H4 (cell line): ENCODE results near the gene CEP295NL. TPM values are rescaled to one million over a fixed set of nuclear protein-coding genes. Genes with fewer than 3 reads are reported as not detected.
"Not testable (repeated sequence)": the region's sequence is repeated elsewhere in the genome, so short reads cannot be mapped to it uniquely, and the experiment has no call there.

Experiments used
- DNase-seq: peaks from one replicate; pipeline ENCODE4 v3.0.0-alpha.2; 2015; ENCODE audit warnings: low spot score
- total RNA-seq: library from RNA; depleted of rRNA; stranded (reverse); fragments of >200 nt; shearing (Covaris generic); gene quantifications from 2 replicates; pipeline ENCODE4 v1.2.3, GENCODE V29; 2014

CEP295NL gene
- total RNA-seq, 1 experiment from 2014 or later: not detected

GRCh38 chr17:78929908-78930775, 27.1 kb upstream of the CEP295NL start:
- DNase-seq: no peak

DNA sequence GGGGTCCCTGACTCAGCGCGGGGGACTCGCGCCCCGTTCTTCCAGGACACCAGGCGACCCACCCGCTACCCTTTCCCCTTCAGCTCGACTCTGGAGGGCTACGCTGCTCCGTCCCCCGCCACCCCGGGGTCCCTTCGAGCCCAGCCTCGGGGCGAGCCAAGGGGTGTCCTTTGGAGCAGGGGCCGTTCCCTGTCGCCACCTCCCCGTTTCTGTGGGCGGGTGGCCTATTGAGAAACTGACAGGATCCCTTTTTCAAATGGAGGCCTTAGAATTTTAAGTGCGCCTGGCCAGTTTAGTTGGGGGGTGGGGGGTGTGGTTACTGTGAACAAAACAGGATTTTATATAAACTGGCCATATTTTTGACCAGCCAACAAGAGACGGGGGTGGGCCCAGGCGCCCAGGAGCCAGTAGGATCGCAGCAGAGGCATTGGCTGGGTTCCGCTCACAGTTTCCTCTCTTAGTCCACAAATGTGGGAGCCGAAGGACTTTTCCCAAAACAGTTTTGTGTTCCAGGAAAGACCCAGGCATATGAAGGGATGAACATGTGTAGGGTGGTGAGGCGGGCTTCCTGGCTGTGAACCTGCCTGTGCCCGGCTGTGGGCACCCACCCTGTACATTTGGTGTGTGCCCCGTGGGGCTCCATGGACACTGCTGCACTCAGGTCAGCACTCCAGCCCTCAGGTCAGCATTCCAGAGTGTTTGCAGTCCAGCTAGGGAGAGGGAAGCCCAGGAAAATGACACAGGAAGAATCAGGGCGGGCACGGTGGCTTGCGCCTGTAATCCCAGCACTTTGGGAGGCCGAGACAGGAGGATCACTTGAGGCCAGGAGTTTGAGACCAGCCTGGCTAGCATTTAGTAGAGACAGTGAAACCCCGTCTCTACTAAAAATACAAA, 22.9 kb upstream of the CEP295NL start:
- no peak for DNase-seq

DNA sequence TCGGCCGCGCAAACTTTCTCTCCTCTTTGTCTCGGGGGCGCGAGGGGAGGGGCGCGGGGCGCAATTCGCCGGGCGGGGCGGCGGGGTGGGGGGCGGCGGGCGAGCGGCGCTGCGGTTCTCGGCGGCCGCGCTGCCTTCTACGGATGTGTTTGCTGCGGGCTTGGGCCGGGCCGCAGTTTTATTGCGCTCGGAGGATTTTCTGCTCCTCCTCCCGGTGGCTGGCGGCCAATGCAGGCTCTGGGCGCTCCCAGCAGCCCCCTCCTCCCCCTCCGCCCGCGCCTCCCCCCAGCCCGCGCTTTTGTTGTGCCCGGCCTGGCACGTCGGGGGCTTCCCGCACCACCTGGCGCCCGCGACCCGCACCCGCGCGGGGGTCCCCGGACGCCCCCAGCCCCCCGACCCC, 22.2 kb upstream of the CEP295NL start, which contains the start of gene TIMP2:
Gene TIMP2, minus strand, starts transcription at position 154 of the 400 bp plus-strand sequence. CDS start 299 bp downstream, outside the sequence.
- peak; percentile 73 for DNase-seq

DNA sequence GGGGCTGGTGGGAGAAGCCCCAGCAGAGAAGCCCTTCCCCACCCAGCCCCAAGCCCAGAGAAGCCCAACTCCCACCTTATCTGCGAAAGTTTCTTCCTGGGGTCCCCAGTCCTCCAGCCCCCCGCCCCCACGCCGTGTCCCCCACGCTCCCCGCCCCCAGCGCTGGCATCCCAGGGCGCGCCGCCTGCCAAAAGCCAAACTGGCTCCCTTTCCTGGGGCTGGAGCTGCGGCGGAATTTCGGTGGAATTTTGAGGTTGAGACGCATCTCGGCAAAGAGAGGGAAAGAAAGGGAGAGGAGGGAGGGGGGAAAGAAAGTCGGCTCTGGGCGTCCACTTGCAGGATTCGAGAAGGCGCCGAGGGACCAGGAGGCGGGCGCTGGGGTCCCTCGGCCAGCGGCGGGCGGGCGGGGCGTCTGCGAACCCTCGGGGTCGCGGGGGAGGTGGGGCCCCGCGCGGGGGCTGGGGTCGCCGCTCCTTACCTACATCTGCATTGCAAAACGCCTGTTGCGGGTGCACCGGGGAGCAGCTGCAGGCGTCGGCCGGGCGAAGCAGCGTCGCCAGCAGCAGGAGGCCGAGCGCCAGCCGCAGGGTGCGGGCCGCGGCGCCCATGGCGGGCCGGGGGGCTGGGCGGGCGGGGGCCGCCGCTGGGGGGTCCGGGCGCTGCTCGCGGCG, 21.6 kb upstream of the CEP295NL start:
- DNase-seq: no peak

- peak; percentile 55 for DNase-seq
Observed at GRCh38 chr17:78923660-78924453, 20.9 kb upstream of the CEP295NL start.

DNA sequence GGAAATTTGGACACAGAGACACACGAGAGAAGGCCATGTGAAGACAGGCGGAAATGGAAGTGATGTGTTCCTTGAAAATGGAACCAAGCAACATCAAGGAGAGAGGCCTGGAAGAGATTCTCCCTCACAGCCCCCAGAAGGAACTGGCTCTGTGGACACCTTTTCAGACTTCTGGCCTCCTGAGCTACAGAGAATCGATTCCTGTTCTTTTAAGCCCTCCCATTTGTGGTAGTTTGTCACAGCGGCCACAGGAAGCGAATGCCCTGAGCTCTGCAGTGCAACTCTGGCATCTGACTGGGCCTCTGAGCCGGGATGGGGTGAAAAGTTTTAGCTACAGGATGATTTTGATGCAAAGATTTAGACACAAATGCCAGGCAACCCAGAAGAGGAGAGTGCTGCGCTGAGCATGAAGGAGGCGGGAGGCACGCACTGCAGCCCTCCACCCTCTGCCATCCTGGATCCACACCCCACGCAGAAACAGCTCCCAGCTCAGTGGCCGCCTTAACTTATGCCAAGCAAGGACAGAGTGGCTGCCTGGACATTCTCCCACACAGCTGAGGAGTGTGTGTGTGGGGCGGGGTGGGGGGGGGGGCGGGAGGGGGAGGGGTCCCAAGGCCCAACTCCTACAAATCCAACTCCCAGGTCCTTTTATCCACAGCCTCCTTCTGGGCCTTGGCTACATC, 20.0 kb upstream of the CEP295NL start:
- no peak for DNase-seq

DNA sequence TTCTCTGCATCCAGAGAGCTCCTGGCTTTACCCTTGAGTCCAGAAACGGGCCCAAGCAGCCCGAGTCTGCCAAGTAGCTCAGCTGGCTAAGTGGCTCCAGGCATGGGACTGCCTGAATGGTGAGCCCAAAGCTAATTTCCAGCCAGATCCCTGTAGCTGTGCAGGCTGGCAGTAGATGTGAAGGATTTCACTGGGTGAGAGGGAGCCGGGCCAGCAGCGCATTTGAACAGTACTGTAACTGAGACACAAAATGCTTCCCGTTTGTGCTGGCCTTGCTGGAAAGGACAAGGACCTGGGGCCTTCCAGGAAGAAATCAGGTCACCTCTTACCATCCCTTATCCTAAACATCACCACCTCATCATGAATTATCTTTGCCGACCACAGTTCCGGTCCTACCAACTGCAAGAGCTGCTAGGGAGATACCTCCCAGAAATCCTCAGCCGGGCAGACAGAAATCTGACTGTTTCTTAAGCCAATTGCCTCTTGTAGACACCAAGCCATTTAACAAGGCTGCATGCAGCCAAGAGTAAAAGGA, 18.5 kb upstream of the CEP295NL start:
- no peak for DNase-seq

- no peak for DNase-seq
Observed at GRCh38 chr17:78920528-78920927, 17.5 kb upstream of the CEP295NL start.

- no peak for DNase-seq
Observed at GRCh38 chr17:78919861-78920450, 17.0 kb upstream of the CEP295NL start.

- DNase-seq: no peak
Observed at GRCh38 chr17:78918979-78919378, 16.0 kb upstream of the CEP295NL start.

- no peak for DNase-seq
Observed at GRCh38 chr17:78917451-78918275, 14.7 kb upstream of the CEP295NL start.

GRCh38 chr17:78915872-78916632, 13.1 kb upstream of the CEP295NL start:
- peak; percentile 40 for DNase-seq

DNA sequence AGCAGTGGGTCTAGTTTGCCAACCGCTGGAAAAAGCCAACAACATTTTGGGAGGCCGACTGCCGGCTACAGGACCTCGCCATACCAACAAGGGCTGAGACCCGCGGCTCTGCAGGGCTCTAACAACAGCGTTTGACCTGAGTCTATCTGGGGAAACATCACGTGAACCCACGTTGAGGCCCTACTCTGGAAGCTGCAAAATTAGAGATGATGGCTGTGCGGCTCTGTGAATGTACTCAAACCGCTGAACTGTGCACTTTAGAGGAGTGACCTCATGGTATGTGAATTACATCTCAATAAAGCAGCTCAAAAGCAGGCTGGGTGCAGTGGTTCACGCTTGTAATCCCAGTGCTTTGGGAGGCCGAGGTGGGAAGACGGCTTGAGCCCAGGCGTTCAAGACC, 10.1 kb upstream of the CEP295NL start:
- DNase-seq: no peak

DNA sequence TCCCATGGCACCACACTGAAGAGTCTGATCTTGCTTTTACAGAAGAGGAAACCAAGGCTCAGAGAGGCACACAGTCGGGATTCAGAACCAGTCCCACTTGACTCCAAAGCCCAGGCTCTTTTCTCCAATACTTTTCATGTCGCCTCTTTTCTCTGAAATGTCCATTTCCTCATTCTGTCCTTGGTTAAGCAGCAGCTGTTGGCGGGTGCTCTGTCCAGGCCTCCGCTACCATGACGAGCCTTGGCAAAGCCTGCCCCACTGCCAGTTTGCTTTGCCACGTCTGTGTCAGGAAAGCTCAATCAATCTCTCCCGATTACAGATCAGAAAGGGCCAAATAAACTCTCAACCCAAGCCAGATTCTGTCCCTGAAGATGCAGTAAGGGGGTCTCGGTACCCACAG, 9.1 kb upstream of the CEP295NL start:
- no peak for DNase-seq

DNA sequence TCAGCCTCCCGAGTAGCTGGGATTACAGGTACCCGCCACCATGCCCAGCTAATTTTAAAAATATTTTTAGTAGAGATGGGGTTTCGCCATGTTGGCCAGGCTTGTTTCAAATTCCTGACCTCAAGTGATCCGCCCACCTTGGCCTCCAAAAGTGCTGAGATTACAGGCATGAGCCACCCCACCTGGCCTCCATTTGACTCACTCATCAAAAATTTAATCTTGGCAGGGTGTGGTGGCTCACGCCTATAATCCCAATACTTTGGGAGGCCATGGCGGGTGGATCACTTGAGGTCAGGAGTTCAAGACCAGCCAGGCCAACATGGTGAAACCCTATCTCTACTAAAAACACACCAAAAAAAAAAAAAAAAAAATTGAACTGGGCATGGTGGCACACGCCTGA, 8.5 kb upstream of the CEP295NL start:
- not testable (repeated sequence) for DNase-seq

GRCh38 chr17:78910497-78911284, 7.7 kb upstream of the CEP295NL start:
- DNase-seq: no peak

GRCh38 chr17:78908426-78908825, 5.4 kb upstream of the CEP295NL start:
- DNase-seq: no peak
